MM.1S (cell line): ENCODE results near the gene PPAN.

Source experiments
- CTCF ChIP-seq: fragments of 300-600 bp; sonication (generic); IDR thresholded peaks from 2 replicates; pipeline ENCODE4 v1.5.1; 2016; ENCODE audit warnings: antibody characterized with exemption, low read length, mixed read lengths
- EZH2 ChIP-seq: fragments of 300-600 bp; sonication (generic); optimal IDR thresholded peaks from 2 replicates; pipeline ENCODE3; 2017; ENCODE audit warnings: low read depth, mild to moderate bottlenecking, antibody characterized with exemption, low read length, mixed read lengths
- EZH2phosphoT487 ChIP-seq: fragments of 300-600 bp; sonication (generic); IDR thresholded peaks from 2 replicates; pipeline ENCODE4 v1.6.1; 2018; ENCODE audit warnings: antibody characterized with exemption, low read length

- TF ChIP-seq CTCF (no peak), EZH2 (no peak), EZH2phosphoT487 (no peak)
These were observed 52.3 kb downstream of the PPAN start for GRCh38 chr19:10158485-10158884.
